ENCODE data around the gene RNU6-1.

DNA sequence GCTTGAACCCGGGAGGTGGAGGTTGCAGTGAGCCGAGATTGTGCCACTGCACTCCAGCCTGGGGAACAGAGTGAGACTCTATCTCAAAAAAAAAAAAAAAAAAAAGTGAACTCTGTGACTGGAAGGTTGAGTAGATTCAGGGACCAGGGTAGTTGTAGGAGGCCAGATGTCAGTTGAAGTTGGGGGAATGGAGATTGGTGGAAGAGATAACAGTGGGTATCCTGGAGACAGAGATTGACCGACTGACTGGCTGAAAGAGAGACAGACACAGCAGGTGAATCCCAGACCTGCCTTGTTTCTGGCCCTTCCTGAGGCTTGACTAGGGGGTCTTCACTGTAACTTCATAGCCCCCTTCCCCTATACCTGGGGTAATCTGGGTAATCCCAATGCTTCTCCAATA is 22.1 kb upstream of the RNU6-1 start:
- TF ChIP-seq, protein P1, sequence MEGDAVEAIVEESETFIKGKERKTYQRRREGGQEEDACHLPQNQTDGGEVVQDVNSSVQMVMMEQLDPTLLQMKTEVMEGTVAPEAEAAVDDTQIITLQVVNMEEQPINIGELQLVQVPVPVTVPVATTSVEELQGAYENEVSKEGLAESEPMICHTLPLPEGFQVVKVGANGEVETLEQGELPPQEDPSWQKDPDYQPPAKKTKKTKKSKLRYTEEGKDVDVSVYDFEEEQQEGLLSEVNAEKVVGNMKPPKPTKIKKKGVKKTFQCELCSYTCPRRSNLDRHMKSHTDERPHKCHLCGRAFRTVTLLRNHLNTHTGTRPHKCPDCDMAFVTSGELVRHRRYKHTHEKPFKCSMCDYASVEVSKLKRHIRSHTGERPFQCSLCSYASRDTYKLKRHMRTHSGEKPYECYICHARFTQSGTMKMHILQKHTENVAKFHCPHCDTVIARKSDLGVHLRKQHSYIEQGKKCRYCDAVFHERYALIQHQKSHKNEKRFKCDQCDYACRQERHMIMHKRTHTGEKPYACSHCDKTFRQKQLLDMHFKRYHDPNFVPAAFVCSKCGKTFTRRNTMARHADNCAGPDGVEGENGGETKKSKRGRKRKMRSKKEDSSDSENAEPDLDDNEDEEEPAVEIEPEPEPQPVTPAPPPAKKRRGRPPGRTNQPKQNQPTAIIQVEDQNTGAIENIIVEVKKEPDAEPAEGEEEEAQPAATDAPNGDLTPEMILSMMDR (IDR thresholded peaks at IDR 0.05; ENCODE audit: insufficient read depth, low read length) = no peak
- TF ChIP-seq POLR2AphosphoS5 (IDR thresholded peaks at IDR 0.05; ENCODE audit: low read depth) = no peak
